H9 (cell line): ENCODE measurements around the gene SNPH. TPM values are rescaled to one million over a fixed set of nuclear protein-coding genes. Genes with fewer than 3 reads are reported as not detected.

ENCODE experiments used
- DNase-seq: peaks from one replicate; pipeline ENCODE4 v3.0.0-alpha.2; 2017
- H2AFZ ChIP-seq: one replicate; pipeline ENCODE4 v1.6.1; 2013; ENCODE audit warnings: mild to moderate bottlenecking, low read length, control low read depth, moderate library complexity
- H2AK5ac ChIP-seq: 2 replicates; pipeline ENCODE4 v1.6.1; 2013; ENCODE audit warnings: low read length, control low read depth, mixed read lengths; ENCODE audit not compliant: insufficient read length
- H2BK120ac ChIP-seq: one replicate; pipeline ENCODE4 v1.6.1; 2013; ENCODE audit warnings: low read depth, mild to moderate bottlenecking, low read length, control low read depth, inconsistent platforms; ENCODE audit not compliant: poor library complexity, severe bottlenecking
- H2BK12ac ChIP-seq: 2 replicates; pipeline ENCODE4 v1.6.1; 2013; ENCODE audit warnings: low read length, control low read depth, mixed read lengths, low read depth; ENCODE audit not compliant: insufficient read length
- H2BK15ac ChIP-seq: 2 replicates; pipeline ENCODE4 v1.6.1; 2013; ENCODE audit warnings: low read depth, low read length, control low read depth
- H2BK20ac ChIP-seq: one replicate; pipeline ENCODE4 v1.6.1; 2013; ENCODE audit warnings: low read depth, mild to moderate bottlenecking, low read length, control low read depth, inconsistent platforms; ENCODE audit not compliant: poor library complexity, severe bottlenecking
- H2BK5ac ChIP-seq: 2 replicates; pipeline ENCODE4 v1.6.1; 2013; ENCODE audit warnings: low read length, control low read depth, mixed read lengths; ENCODE audit not compliant: insufficient read length
- H3K14ac ChIP-seq: 2 replicates; pipeline ENCODE4 v1.6.1; 2013; ENCODE audit warnings: low read length, control low read depth; ENCODE audit not compliant: insufficient read depth
- H3K18ac ChIP-seq: 2 replicates; pipeline ENCODE4 v1.6.1; 2013; ENCODE audit warnings: low read depth, mild to moderate bottlenecking, mixed read lengths, low read length, control low read depth; ENCODE audit not compliant: insufficient read length
- H3K23ac ChIP-seq: 2 replicates; pipeline ENCODE4 v1.6.1; 2013; ENCODE audit warnings: low read length, control low read depth, mixed read lengths, low read depth; ENCODE audit not compliant: insufficient read length
- H3K23me2 ChIP-seq: 2 replicates; pipeline ENCODE4 v1.6.1; 2013; ENCODE audit warnings: low read depth, mild to moderate bottlenecking, mixed read lengths, low read length, control low read depth; ENCODE audit not compliant: insufficient read length, poor library complexity, severe bottlenecking
- H3K27ac ChIP-seq: 2 replicates; pipeline ENCODE4 v1.5.1; 2013; ENCODE audit warnings: low read length, control low read depth, mixed read lengths, low read depth; ENCODE audit not compliant: insufficient read length
- H3K27me3 ChIP-seq: 2 replicates; pipeline ENCODE4 v1.6.1; 2013; ENCODE audit warnings: low read length, control low read depth, inconsistent platforms; ENCODE audit not compliant: insufficient read depth
- H3K4ac ChIP-seq: 2 replicates; pipeline ENCODE4 v1.6.1; 2013; ENCODE audit warnings: low read depth, mild to moderate bottlenecking, control low read depth, inconsistent platforms, low read length, moderate library complexity
- H3K4me1 ChIP-seq: 2 replicates; pipeline ENCODE4 v1.6.1; 2013; ENCODE audit warnings: low read length, control low read depth, inconsistent platforms; ENCODE audit not compliant: insufficient read depth
- H3K4me2 ChIP-seq: 2 replicates; pipeline ENCODE4 v1.6.1; 2013; ENCODE audit warnings: low read length, control low read depth, mixed read lengths; ENCODE audit not compliant: insufficient read length, insufficient read depth
- H3K56ac ChIP-seq: 2 replicates; pipeline ENCODE4 v1.6.1; 2013; ENCODE audit warnings: low read depth, mild to moderate bottlenecking, mixed read lengths, low read length, control low read depth; ENCODE audit not compliant: insufficient read length
- H3K79me1 ChIP-seq: 2 replicates; pipeline ENCODE4 v1.6.1; 2013; ENCODE audit warnings: low read depth, mild to moderate bottlenecking, moderate library complexity, low read length, control low read depth, inconsistent platforms; ENCODE audit not compliant: insufficient read depth, poor library complexity, severe bottlenecking
- H3K79me2 ChIP-seq: 2 replicates; pipeline ENCODE4 v1.6.1; 2013; ENCODE audit warnings: low read length, control low read depth, inconsistent platforms; ENCODE audit not compliant: insufficient read depth
- H3K9ac ChIP-seq: 2 replicates; pipeline ENCODE4 v1.6.1; 2013; ENCODE audit warnings: low read length, control low read depth, mixed read lengths; ENCODE audit not compliant: insufficient read length; ENCODE audit errors: extremely low read depth
- H3K9me3 ChIP-seq: one replicate; pipeline ENCODE4 v1.6.1; 2013; ENCODE audit warnings: low read depth, low read length, inconsistent platforms; ENCODE audit not compliant: control insufficient read depth
- H3T11ph ChIP-seq: one replicate; pipeline ENCODE4 v1.6.1; 2013; ENCODE audit warnings: mild to moderate bottlenecking, low read length, control low read depth, inconsistent platforms
- H4K20me1 ChIP-seq: one replicate; pipeline ENCODE4 v1.6.1; 2013; ENCODE audit not compliant: control insufficient read depth, insufficient read length, insufficient read depth
- H4K5ac ChIP-seq: 2 replicates; pipeline ENCODE4 v1.6.1; 2013; ENCODE audit warnings: low read depth, mild to moderate bottlenecking, mixed read lengths, low read length, control low read depth; ENCODE audit not compliant: insufficient read length
- H4K8ac ChIP-seq: replicated peaks from 2 replicates; pipeline ENCODE4 v1.6.1; 2013; ENCODE audit warnings: low read length, control low read depth, mixed read lengths, low read depth; ENCODE audit not compliant: insufficient read length
- H4K91ac ChIP-seq: 2 replicates; pipeline ENCODE4 v1.6.1; 2013; ENCODE audit warnings: low read depth, mild to moderate bottlenecking, moderate library complexity, mixed read lengths, low read length, control low read depth; ENCODE audit not compliant: insufficient read length
- H3K27ac Mint-ChIP-seq, 3 experiments: 2 replicates in 2 of 3; 3 replicates in 1 of 3; pipeline ENCODE4 v1.8.0; 2020 to 2021; ENCODE audit warnings: mixed read lengths in 3 of 3, mild to moderate bottlenecking in 1 of 3, moderate library complexity in 1 of 3
- H3K27me3 Mint-ChIP-seq: 2 replicates; pipeline ENCODE4 v1.8.0; 2021; ENCODE audit warnings: low read depth, mild to moderate bottlenecking, moderate library complexity, mixed read lengths
- H3K36me3 Mint-ChIP-seq, 3 experiments: 2 replicates in 2 of 3; 3 replicates in 1 of 3; pipeline ENCODE4 v1.8.0; 2020 to 2021; ENCODE audit warnings: low read depth in 3 of 3, mixed read lengths in 3 of 3; ENCODE audit not compliant: insufficient read depth in 1 of 3
- H3K4me1 Mint-ChIP-seq, 2 experiments: 2 replicates each; pipeline ENCODE4 v1.8.0; 2020; ENCODE audit warnings: mixed read lengths in 2 of 2
- H3K4me3 Mint-ChIP-seq, 2 experiments: 2 replicates in 1 of 2; 3 replicates in 1 of 2; pipeline ENCODE4 v1.8.0; 2020 to 2021; ENCODE audit warnings: mild to moderate bottlenecking in 2 of 2, mixed read lengths in 2 of 2, moderate library complexity in 1 of 2
- H3K9me3 Mint-ChIP-seq, 2 experiments: 2 replicates in 1 of 2; 3 replicates in 1 of 2; pipeline ENCODE4 v1.8.0; 2020; ENCODE audit warnings: mild to moderate bottlenecking in 2 of 2, mixed read lengths in 2 of 2, moderate library complexity in 1 of 2
- WGBS: extraction: QIAGEN DNeasy Blood & Tissue Kit; methylation state at CpG from one replicate; pipeline ENCODE4 v1.1.7; 2013; ENCODE audit warnings: missing lambda C conversion rate, low lambda C conversion rate, mixed read lengths; ENCODE audit not compliant: insufficient read length; ENCODE audit errors: extremely low coverage; 5-methylcytosine and 5-hydroxymethylcytosine counted together
- total RNA-seq: library from RNA; stranded (reverse); gene quantifications from 2 replicates; pipeline ENCODE4 v1.2.1, GENCODE V29; 2021
- TF ChIP-seq, protein P1 (sequence below): fragments of 200-600 bp; sonication (generic); conservative IDR thresholded peaks from 3 replicates; pipeline ENCODE4 v1.8.0; 2021; ENCODE audit warnings: antibody characterized with exemption, mild to moderate bottlenecking

SNPH gene
- total RNA-seq, 1 experiment from 2014 or later = 1.8 TPM

DNA sequence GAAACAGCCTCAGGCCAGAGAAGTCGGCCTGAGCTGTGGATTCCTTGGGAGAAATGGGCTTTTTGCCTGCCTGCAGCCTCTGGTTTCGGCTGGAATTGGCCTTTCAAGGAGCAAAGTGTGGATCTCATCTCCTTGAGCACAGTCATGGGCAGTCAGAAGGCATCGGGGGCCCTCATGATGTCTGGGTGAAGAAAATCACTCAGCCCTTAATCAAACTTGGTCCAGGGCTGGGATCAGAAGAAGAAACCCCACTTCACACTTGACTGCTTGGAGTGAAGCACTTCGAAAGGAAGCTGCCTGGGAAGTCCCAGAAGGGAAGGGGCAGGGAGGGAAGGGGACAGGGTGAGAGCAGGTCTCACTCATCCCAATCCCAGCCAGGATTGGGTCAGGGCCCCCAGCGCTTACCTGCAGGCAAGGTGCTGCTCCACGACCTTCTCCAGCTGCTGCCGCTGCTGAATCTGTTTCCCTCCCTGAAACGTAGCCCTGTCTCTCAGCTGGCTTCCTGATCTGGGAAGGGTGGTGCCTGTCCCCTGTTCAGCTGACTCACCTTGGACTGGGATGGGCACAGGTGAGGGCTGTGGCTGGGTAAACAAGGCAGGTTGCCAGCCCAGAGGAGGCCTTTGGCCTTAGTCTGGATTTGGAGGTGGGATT is 62.7 kb downstream of the SNPH start, which contains the start of gene SDCBP2:
Gene SDCBP2 (minus strand): TSS at position 460 of the 651 bp plus-strand sequence. CDS start 8,723 bp downstream, outside the sequence.
- Histone ChIP-seq H3K9me3 (no peaks in the 10 kb centered on the region), H3K4ac (no peak within 1 kb of the TSS), H2BK20ac (no peak within 1 kb of the TSS), H3T11ph (no peak within 1 kb of the TSS), H4K20me1 (peaks cover 2% of the 10 kb centered on the region), H3K23ac (no peak within 1 kb of the TSS), H3K9ac (no peak within 1 kb of the TSS), H4K5ac (no peak within 1 kb of the TSS), H4K91ac (no peak within 1 kb of the TSS), H4K8ac (no peak within 1 kb of the TSS), H3K4me1 (0 out of 2 replicates have a peak, but pooled peaks cover 4% of the 10 kb centered on the region), H3K4me2 (no peak within 1 kb of the TSS), H2AK5ac (no peak within 1 kb of the TSS), H2BK12ac (no peak within 1 kb of the TSS), H3K23me2 (peaks cover 9% of the 10 kb centered on the region), H3K27me3 (no peaks in the 10 kb centered on the region), H3K79me1 (peaks cover 15% of the 10 kb centered on the region), H3K79me2 (peaks cover 6% of the 10 kb centered on the region; the same call in 1 of the 2 replicates), H2AFZ (no peak within 1 kb of the TSS), H2BK5ac (no peak within 1 kb of the TSS), H3K56ac (no peak within 1 kb of the TSS), H3K27ac (no peak within 1 kb of the TSS), H3K18ac (no peak within 1 kb of the TSS), H3K14ac (no peak within 1 kb of the TSS; the same call in 1 of the 2 replicates), H2BK15ac (no peak within 1 kb of the TSS), H2BK120ac (no peak within 1 kb of the TSS)
- peak; percentile 18 for DNase-seq
- TF ChIP-seq, protein P1, sequence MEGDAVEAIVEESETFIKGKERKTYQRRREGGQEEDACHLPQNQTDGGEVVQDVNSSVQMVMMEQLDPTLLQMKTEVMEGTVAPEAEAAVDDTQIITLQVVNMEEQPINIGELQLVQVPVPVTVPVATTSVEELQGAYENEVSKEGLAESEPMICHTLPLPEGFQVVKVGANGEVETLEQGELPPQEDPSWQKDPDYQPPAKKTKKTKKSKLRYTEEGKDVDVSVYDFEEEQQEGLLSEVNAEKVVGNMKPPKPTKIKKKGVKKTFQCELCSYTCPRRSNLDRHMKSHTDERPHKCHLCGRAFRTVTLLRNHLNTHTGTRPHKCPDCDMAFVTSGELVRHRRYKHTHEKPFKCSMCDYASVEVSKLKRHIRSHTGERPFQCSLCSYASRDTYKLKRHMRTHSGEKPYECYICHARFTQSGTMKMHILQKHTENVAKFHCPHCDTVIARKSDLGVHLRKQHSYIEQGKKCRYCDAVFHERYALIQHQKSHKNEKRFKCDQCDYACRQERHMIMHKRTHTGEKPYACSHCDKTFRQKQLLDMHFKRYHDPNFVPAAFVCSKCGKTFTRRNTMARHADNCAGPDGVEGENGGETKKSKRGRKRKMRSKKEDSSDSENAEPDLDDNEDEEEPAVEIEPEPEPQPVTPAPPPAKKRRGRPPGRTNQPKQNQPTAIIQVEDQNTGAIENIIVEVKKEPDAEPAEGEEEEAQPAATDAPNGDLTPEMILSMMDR = no peak
- no peak within 1 kb of the TSS for H3K4me3 Mint-ChIP-seq
- H3K4me1 Mint-ChIP-seq = peaks cover 4 to 11% of the 10 kb centered on the region in 2 experiments; a peak in 3 of 4 replicates
- H3K27ac Mint-ChIP-seq = peak within 1 kb of the TSS in 2 of 3 experiments; percentile 23 to 89; a peak in 4 of 7 replicates
- WGBS = no CpG with 5 or more reads among the region's 8 CpGs
- H3K36me3 Mint-ChIP-seq = peaks cover 15 to 26% (median 20%) of the 10 kb centered on the region in 3 experiments; a peak in 6 of 7 replicates
- no peaks in the 10 kb centered on the region for H3K27me3 Mint-ChIP-seq
- no peaks in the 10 kb centered on the region for H3K9me3 Mint-ChIP-seq
